ENCODE data around the gene PEX6. TPM values are rescaled to one million over a fixed set of nuclear protein-coding genes. Genes with fewer than 3 reads are reported as not detected.

The PEX6 gene
- total RNA-seq, 1 experiment from 2014 or later = 26.1 TPM

DNA sequence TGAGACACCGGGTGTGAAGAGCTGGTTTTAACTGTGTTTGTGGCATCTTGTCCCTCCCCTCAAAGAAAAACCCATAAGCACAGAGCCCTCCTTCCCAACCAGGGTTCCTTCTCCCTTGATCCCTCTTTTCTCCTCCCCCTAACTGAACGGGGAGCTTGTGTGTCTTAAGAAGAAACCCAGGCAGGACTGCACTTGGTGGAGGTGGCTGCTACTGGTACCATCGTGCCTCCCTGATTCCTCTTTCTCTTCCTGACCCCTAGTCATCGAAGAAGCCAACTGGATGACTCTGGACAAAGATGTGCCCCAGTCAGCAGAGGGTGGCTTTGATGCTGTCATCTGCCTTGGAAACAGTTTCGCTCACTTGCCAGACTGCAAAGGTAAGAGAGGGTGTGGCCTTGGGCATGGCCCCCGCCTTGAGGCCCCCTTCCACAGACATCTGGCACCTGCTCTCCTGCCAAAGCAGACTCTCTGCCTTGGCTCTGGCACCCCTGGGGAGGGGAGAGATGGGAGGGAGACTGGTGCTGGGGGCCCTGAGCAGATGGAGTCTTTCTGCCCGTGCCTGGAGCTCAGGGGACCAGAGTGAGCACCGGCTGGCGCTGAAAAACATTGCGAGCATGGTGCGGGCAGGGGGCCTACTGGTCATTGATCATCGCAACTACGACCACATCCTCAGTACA lies 16.3 kb downstream of the PEX6 start:
- Histone ChIP-seq H3K4me1 (ENCODE audit: insufficient read depth, low read length, poor library complexity, severe bottlenecking) (no peaks in the 10 kb centered on the region), H3K4me3 (ENCODE audit: low read depth, low read length, poor library complexity, severe bottlenecking) (no peak overlapping the region), H3K9me3 (ENCODE audit: low read depth, low read length, poor library complexity, severe bottlenecking) (no peaks in the 10 kb centered on the region), H3K36me3 (ENCODE audit: insufficient read depth, low read length, poor library complexity, severe bottlenecking) (peaks cover 15% of the 10 kb centered on the region), H3K27me3 (replicated peaks; ENCODE audit: insufficient read depth, low read depth, low read length, poor library complexity) (no peaks in the 10 kb centered on the region), H3K27ac (ENCODE audit: low read depth, low read length, poor library complexity, severe bottlenecking) (peak overlapping the region; percentile 23)
- intact Hi-C loops (cut with micrococcal nuclease; ENCODE audit: unreplicated experiment) = no loop called here
- ChIA-PET CTCF (no interaction called here), POLR2A (ENCODE audit: low non-redundant PET) (no interaction called here)
- TF ChIP-seq, protein P1, sequence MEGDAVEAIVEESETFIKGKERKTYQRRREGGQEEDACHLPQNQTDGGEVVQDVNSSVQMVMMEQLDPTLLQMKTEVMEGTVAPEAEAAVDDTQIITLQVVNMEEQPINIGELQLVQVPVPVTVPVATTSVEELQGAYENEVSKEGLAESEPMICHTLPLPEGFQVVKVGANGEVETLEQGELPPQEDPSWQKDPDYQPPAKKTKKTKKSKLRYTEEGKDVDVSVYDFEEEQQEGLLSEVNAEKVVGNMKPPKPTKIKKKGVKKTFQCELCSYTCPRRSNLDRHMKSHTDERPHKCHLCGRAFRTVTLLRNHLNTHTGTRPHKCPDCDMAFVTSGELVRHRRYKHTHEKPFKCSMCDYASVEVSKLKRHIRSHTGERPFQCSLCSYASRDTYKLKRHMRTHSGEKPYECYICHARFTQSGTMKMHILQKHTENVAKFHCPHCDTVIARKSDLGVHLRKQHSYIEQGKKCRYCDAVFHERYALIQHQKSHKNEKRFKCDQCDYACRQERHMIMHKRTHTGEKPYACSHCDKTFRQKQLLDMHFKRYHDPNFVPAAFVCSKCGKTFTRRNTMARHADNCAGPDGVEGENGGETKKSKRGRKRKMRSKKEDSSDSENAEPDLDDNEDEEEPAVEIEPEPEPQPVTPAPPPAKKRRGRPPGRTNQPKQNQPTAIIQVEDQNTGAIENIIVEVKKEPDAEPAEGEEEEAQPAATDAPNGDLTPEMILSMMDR (conservative IDR thresholded peaks at IDR 0.05; ENCODE audit: low read depth, low read length) = no peak
- no peak for TF ChIP-seq EZH2 (IDR thresholded peaks at IDR 0.05; ENCODE audit: borderline replicate concordance, low read depth, low read length, poor library complexity, severe bottlenecking)
- DNase-seq (ENCODE audit: low spot score) = no peak
- no TSS peak for BruUV-seq (replicated peaks)

DNA sequence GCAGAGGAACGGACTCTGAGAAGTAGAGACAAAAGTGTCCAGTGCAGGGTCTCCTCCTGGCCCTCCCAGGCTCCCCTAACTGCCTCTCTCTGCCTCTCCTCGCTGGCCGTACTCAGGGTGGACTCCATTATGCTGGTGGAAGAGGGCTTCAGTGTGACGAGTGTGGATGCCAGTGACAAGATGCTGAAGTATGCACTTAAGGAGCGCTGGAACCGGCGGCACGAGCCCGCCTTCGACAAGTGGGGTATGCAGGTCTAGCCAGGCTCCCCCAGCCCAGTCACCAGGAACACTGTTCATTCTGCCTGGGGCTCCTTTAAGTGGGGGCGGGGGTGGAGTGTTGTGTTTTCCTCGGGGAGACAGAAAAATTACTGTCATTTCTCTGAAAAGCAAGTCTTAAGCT lies 16.9 kb downstream of the PEX6 start:
- intact Hi-C loops (cut with micrococcal nuclease; ENCODE audit: unreplicated experiment) = no loop called here
- DNase-seq (ENCODE audit: low spot score) = no peak
- Histone ChIP-seq H3K4me3 (ENCODE audit: low read depth, low read length, poor library complexity, severe bottlenecking) (no peak overlapping the region), H3K9me3 (ENCODE audit: low read depth, low read length, poor library complexity, severe bottlenecking) (no peaks in the 10 kb centered on the region), H3K27ac (ENCODE audit: low read depth, low read length, poor library complexity, severe bottlenecking) (peak overlapping the region; percentile 23), H3K4me1 (ENCODE audit: insufficient read depth, low read length, poor library complexity, severe bottlenecking) (no peaks in the 10 kb centered on the region), H3K27me3 (replicated peaks; ENCODE audit: insufficient read depth, low read depth, low read length, poor library complexity) (no peaks in the 10 kb centered on the region), H3K36me3 (ENCODE audit: insufficient read depth, low read length, poor library complexity, severe bottlenecking) (peaks cover 12% of the 10 kb centered on the region)
- ChIA-PET POLR2A (ENCODE audit: low non-redundant PET) (no interaction called here), CTCF (no interaction called here)
- no peak for TF ChIP-seq EZH2 (IDR thresholded peaks at IDR 0.05; ENCODE audit: borderline replicate concordance, low read depth, low read length, poor library complexity, severe bottlenecking)
- TF ChIP-seq, protein P1 (conservative IDR thresholded peaks at IDR 0.05; ENCODE audit: low read depth, low read length) = no peak
- no TSS peak for BruUV-seq (replicated peaks)

DNA sequence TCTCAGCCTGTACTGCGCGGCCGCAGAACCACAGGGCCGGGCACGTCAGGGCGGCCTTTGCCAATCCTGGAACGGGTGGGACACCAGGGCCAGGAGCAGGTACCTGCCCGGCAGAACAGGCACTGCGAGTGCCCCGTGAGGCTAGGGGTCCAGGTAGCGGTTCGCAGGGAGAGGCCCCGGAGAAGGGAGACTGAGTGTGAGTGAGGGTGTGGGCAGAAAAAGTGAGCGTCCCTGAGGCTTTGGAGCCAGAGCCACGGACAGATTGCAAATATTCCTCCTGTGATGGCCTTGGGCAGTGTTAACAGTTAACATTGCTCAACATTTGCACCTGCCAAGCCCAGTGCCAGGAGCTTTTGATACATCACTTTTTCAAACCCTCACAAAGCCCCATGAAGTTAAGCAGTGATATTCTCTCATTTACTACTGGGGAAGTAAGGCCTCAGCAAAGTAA lies 17.9 kb downstream of the PEX6 start:
- Histone ChIP-seq H3K27ac (ENCODE audit: low read depth, low read length, poor library complexity, severe bottlenecking) (no peak overlapping the region), H3K4me3 (ENCODE audit: low read depth, low read length, poor library complexity, severe bottlenecking) (peak overlapping the region; percentile 34), H3K9me3 (ENCODE audit: low read depth, low read length, poor library complexity, severe bottlenecking) (no peaks in the 10 kb centered on the region), H3K27me3 (replicated peaks; ENCODE audit: insufficient read depth, low read depth, low read length, poor library complexity) (no peaks in the 10 kb centered on the region), H3K36me3 (ENCODE audit: insufficient read depth, low read length, poor library complexity, severe bottlenecking) (peaks cover 12% of the 10 kb centered on the region), H3K4me1 (ENCODE audit: insufficient read depth, low read length, poor library complexity, severe bottlenecking) (no peaks in the 10 kb centered on the region)
- ChIA-PET CTCF (interaction anchor here (0.8 kb wide), 1 partner anchor 182 kb away, joined by 3 read pairs; no protein-coding TSS in a partner anchor), POLR2A (ENCODE audit: low non-redundant PET) (no interaction called here)
- BruUV-seq (replicated peaks) = no TSS peak
- intact Hi-C loops (cut with micrococcal nuclease; ENCODE audit: unreplicated experiment) = no loop called here
- TF ChIP-seq, protein P1 (conservative IDR thresholded peaks at IDR 0.05; ENCODE audit: low read depth, low read length) = no peak
- TF ChIP-seq EZH2 (IDR thresholded peaks at IDR 0.05; ENCODE audit: borderline replicate concordance, low read depth, low read length, poor library complexity, severe bottlenecking) = no peak
- DNase-seq (ENCODE audit: low spot score) = no peak
